Fibroblast of mammary gland (primary cell): ENCODE results near the gene ZNF641.

Experiments used
- DNase-seq: peaks from one replicate; pipeline ENCODE4 v3.0.0-alpha.2; 2010; ENCODE audit warnings: low read depth
- H3K4me3 ChIP-seq: 2 replicates; pipeline ENCODE4 v1.5.1; 2011; ENCODE audit warnings: low read depth, mild to moderate bottlenecking, low read length, moderate library complexity; ENCODE audit not compliant: control insufficient read depth
- CTCF ChIP-seq: conservative IDR thresholded peaks from 2 replicates; pipeline ENCODE4 v1.5.1; 2011; ENCODE audit warnings: low read depth, low read length, inconsistent platforms; ENCODE audit not compliant: control insufficient read depth, insufficient read depth

Gene ZNF641

GRCh38 chr12:48316491-48316890, 34.2 kb downstream of the ZNF641 start:
- no peak overlapping the region for H3K4me3 ChIP-seq
- DNase-seq = no peak
- no peak for TF ChIP-seq CTCF

GRCh38 chr12:48311313-48311712, 39.4 kb downstream of the ZNF641 start:
- no peak for DNase-seq
- TF ChIP-seq CTCF = no peak

GRCh38 chr12:48307269-48307668, 43.5 kb downstream of the ZNF641 start:
- DNase-seq = no peak
- H3K4me3 ChIP-seq = no peak overlapping the region
- TF ChIP-seq CTCF = no peak

More at GRCh38 chr12:48311313-48311712, 39.4 kb downstream of the ZNF641 start:
- no peak overlapping the region for H3K4me3 ChIP-seq

GRCh38 chr12:48305190-48305589, 45.5 kb downstream of the ZNF641 start:
- no peak for TF ChIP-seq CTCF
- no peak for DNase-seq

GRCh38 chr12:48302161-48302911, 48.4 kb downstream of the ZNF641 start:
- no peak for DNase-seq
- H3K4me3 ChIP-seq = no peak overlapping the region
- no peak for TF ChIP-seq CTCF

More at GRCh38 chr12:48305190-48305589, 45.5 kb downstream of the ZNF641 start:
- H3K4me3 ChIP-seq = no peak overlapping the region

GRCh38 chr12:48300774-48301173, 49.9 kb downstream of the ZNF641 start:
- TF ChIP-seq CTCF = no peak
- no peak overlapping the region for H3K4me3 ChIP-seq
- no peak for DNase-seq
